GM13976 (cell line): ENCODE measurements around the gene HMBS.
"Not testable (repeated sequence)": the region's sequence is repeated elsewhere in the genome, so short reads cannot be mapped to it uniquely, and the experiment has no call there.

Source experiments
- DNase-seq: peaks from one replicate; pipeline ENCODE4 v3.0.0; 2012; ENCODE audit warnings: low spot score
- in situ Hi-C: fragments of 300-500 bp; cut with MboI; formaldehyde crosslinking; loops from one replicate; pipeline ENCODE4 v1.12.0; 2022; ENCODE audit warnings: low sequenced_read_pairs, mixed read lengths, inconsistent platforms; ENCODE audit not compliant: unreplicated experiment
- TF ChIP-seq, protein P1 (sequence below): IDR thresholded peaks from 2 replicates; pipeline ENCODE4 v1.5.1; 2012; ENCODE audit warnings: borderline replicate concordance, mild to moderate bottlenecking; ENCODE audit not compliant: insufficient read depth; ENCODE audit errors: extremely low read depth, missing control alignments, control extremely low read depth

HMBS gene

DNA sequence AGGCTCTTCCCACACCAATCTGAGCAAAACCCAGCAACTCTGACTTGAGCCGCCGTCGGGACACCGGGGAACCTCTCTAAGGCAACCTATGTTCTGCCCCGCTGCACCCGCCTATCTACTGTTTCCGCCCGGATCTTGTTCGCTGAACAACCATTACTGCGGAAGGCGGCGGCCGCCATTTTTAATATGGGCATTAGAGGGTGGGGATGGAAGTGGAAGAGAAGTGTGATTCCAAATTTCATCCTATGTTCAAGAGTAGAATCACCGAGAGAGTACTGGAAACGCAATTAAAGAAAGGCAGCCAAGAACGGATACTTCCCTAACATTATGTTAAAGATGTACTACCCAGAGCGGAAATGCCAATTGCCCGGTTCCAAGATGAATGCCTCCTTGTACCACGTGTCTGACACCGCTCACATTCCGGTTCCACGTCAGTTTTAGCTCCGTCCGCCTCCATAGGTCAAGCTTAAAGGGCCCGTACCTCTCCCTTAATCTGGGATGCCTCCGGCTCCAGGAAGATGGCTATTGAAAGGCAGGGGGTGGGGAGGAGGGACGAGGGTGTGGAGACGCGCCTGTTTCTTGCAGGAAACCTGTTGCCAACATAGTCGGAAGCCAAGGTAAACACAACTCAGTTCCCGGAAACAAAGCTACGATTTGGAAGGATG lies 17.2 kb downstream of the HMBS start, which contains the start of gene DPAGT1:
Gene DPAGT1, minus strand, starts transcription at position 95 of the 665 bp plus-strand sequence. CDS start 198 bp downstream, outside the sequence.
- peak; percentile 80 for DNase-seq
- TF ChIP-seq, protein P1, sequence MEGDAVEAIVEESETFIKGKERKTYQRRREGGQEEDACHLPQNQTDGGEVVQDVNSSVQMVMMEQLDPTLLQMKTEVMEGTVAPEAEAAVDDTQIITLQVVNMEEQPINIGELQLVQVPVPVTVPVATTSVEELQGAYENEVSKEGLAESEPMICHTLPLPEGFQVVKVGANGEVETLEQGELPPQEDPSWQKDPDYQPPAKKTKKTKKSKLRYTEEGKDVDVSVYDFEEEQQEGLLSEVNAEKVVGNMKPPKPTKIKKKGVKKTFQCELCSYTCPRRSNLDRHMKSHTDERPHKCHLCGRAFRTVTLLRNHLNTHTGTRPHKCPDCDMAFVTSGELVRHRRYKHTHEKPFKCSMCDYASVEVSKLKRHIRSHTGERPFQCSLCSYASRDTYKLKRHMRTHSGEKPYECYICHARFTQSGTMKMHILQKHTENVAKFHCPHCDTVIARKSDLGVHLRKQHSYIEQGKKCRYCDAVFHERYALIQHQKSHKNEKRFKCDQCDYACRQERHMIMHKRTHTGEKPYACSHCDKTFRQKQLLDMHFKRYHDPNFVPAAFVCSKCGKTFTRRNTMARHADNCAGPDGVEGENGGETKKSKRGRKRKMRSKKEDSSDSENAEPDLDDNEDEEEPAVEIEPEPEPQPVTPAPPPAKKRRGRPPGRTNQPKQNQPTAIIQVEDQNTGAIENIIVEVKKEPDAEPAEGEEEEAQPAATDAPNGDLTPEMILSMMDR = no peak
- in situ Hi-C loops = no loop called here

DNA sequence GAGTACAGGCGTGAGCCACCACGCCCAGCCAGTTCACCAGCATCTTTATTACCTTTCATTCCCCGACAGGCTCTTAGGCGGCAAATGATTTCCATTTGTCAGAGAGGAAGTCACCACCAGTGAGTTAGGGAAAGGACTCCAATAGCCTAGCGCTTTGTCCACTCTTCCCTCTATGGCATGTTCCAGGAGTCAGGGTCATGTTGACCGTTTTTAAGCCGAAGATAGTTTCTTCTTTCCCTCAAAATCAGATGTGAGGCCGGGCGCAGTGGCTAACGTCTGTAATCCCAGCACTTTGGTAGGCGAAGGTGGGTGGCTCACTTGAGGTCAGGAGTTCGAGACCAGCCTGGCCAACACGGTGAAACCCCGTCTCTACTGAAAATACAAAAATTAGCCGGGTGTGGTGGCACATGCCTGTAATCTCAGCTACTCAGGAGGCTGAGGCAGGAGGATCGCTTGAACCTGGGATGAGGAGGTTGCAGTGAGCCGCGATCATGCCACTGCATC lies 18.5 kb downstream of the HMBS start:
- in situ Hi-C loops, DNase-seq: not testable (repeated sequence)

DNA sequence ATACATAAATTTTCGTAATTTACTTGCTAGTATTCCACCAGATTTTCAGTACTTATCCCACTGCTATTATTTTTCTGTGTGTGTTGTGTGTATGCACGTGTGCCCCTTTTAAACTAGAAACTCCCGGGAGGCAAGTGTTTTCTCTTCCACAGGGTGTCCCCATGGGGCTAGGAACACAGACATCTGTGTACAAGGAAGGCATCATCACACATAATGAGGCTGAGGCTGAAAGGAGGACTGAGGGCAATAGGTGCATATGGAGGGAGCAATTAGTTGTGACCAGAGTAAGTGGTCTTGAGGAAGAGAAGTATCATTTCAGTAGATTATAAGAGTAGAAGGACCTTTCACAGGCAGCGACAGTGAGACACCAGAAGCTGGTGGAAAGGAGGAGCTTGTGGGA lies 19.1 kb downstream of the HMBS start:
- no peak for DNase-seq
- in situ Hi-C loops = no loop called here
- TF ChIP-seq, protein P1 = no peak

DNA sequence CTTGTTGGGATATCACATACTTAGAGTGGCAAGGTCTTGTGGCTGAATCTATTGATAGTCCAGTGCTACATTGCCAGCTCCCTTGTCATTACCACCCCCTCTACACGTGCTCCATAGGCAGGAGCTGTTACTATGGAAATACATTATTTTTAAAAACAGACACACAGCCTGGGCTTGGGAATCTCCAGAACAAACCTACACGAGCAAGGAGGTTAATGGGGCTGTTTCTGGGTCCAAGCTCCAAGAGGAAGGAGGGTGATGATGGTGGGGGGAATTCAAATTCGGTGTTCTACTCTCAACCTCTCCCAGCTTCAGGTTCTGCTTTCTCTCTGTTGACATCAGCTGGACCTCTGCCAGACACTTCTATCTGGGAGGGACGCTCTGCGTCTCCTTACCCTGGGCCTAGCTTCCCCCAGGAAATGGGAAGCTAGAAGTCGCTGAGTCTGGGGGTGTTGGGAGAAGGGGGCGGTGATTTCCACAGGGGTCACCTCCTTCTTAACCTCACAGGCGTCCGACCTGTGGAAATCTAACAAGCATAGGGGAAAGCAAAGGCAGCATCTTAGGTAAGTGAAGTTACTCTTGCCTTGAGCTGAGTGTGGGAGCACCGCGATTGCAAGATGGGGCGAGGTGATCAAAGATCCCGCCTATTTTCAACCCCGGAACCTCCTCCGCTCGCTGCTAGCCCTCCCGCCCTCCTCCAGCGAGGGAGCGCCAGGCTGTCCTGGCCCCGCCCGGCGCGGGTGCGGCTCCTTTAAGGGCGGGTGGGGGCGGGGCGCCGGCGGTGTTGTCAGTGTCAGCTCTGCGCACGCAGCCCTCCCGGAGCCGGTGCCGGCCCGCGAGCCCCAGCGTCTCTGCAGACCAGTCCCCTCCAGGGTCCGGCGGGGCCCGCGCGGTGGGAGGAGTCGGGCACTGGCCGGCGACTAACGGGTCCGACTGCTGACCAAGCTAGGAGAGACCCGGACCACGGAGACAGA lies 22.2 kb downstream of the HMBS start, which contains the start of gene C2CD2L:
Gene C2CD2L, plus strand, starts transcription at position 781 of the 974 bp plus-strand sequence. CDS start 398 bp downstream, outside the sequence.
- TF ChIP-seq, protein P1 = no peak
- in situ Hi-C loops = no loop called here
- DNase-seq = peak; percentile 97

DNA sequence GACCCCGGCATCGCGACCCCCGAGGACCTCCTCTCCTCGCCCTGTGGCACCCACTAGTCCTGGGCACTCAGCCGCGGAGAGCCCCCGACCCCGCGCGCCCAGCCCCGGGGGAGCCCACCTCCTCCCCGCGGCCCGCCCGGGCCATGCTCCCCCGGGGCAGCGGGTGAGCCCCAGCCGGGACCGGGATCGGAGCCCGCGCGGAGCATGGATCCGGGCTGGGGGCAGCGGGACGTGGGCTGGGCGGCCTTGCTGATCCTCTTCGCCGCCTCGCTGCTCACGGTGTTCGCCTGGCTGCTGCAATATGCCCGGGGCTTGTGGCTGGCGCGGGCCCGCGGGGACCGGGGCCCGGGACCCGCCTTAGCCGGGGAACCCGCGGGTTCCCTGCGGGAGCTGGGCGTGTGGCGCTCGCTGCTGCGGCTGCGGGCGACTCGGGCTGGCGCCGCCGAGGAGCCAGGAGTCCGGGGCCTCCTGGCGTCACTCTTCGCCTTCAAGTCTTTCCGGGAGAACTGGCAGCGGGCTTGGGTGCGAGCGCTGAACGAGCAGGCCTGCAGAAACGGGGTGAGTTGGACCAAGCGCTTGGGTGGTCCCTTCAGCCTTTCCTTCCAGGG lies 23.0 kb downstream of the HMBS start:
- in situ Hi-C loops = no loop called here
- TF ChIP-seq, protein P1 = no peak
- peak; percentile 51 for DNase-seq

DNA sequence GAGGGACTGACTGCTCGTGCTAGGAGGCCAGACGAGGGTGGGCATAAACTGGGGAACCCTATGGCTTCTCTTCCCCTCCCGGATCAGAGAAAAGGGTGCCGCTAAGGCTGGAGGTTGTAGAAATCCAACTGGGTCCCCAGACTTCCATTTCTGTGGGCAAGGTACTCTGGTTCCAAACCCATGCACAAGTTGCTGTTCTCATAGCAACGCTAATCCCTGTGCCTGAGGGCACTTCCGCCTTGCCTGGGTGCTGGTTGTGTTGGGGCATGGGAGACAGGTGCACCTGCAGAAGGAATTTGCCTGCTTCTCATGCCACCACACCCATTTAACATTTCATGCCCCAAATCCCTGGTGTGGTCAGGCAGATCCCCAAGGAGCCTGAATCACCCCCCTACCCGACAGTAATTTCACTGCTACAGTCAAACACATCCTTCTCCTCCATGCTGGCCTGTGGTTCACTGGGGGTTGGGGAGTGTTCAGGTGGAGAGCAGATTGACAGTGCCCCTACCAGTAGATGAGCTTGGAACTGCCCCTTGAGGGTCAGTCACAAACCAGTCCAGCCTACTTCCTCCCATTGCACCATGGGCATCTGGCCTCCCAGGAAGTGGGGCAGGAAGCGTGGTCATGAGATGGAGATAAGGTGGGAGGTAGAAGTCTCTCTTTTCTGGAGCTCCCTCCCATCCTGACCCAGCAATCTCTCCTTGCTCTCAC lies 23.6 kb downstream of the HMBS start:
- TF ChIP-seq, protein P1 = no peak
- DNase-seq = peak; percentile 60
- in situ Hi-C loops = no loop called here
